Lower lobe of right lung (tissue), 2 donors: Measurements from ENCODE around the gene ZBTB8B. TPM values are rescaled to one million over a fixed set of nuclear protein-coding genes. Genes with fewer than 3 reads are reported as not detected.

ENCODE experiments used
- ATAC-seq, 2 donors: fragments of 200-7000 bp; cut with Tn5 transposase; one replicate each; pipeline ENCODE4 v1.9.1; 2020 to 2022; ENCODE audit warnings: mild to moderate bottlenecking in 2 of 2, moderate library complexity in 2 of 2
- DNase-seq: peaks from one replicate; pipeline ENCODE4 v3.0.0-alpha.2; 2020
- H3K27ac ChIP-seq: fragments of 200-600 bp; one replicate; pipeline ENCODE4 v1.8.0; 2022
- H3K27me3 ChIP-seq: fragments of 200-600 bp; one replicate; pipeline ENCODE4 v1.8.0; 2022; ENCODE audit warnings: low read depth
- H3K36me3 ChIP-seq: fragments of 200-600 bp; one replicate; pipeline ENCODE4 v1.8.0; 2022; ENCODE audit warnings: mild to moderate bottlenecking
- H3K4me1 ChIP-seq: fragments of 200-600 bp; one replicate; pipeline ENCODE4 v1.8.0; 2022
- H3K4me3 ChIP-seq: fragments of 200-600 bp; one replicate; pipeline ENCODE4 v1.8.0; 2022; ENCODE audit warnings: mild to moderate bottlenecking
- H3K9me3 ChIP-seq: fragments of 200-600 bp; one replicate; pipeline ENCODE4 v1.8.0; 2022
- CTCF ChIP-seq: fragments of 200-600 bp; IDR thresholded peaks from one replicate; pipeline ENCODE4 v1.8.0; 2022; ENCODE audit warnings: antibody characterized with exemption, mild to moderate bottlenecking
- intact Hi-C: fragments of 100-400 bp; cut with DNase I; formaldehyde crosslinking; loops from one replicate; pipeline ENCODE4 v1.11.0; 2022
- total RNA-seq: library from RNA; stranded (reverse); fragmentation: NEBNext Ultra II Directional; extraction: Animal tissue kit (Norgen Biotek cat#: 25700); gene quantifications from one replicate; pipeline ENCODE4 v1.2.1, GENCODE V29; 2021
- donor health status: DM: no; HTN: yes; CAD: no; lungs with severe emphysema.

ZBTB8B gene
- total RNA-seq, 1 donor from 2014 or later: 0.03 TPM

- no peak overlapping the region for H3K4me3 ChIP-seq
- no peaks in the 10 kb centered on the region for H3K27me3 ChIP-seq
- peak; percentile 7 for TF ChIP-seq CTCF
- no peak overlapping the region for H3K27ac ChIP-seq
- H3K36me3 ChIP-seq: no peaks in the 10 kb centered on the region
- no peaks in the 10 kb centered on the region for H3K4me1 ChIP-seq
- no peaks in the 10 kb centered on the region for H3K9me3 ChIP-seq
- intact Hi-C loops: no loop called here
- ATAC-seq: no peak
- no peak for DNase-seq
These were observed 22.3 kb downstream of the ZBTB8B start for GRCh38 chr1:32487182-32487581.

DNA sequence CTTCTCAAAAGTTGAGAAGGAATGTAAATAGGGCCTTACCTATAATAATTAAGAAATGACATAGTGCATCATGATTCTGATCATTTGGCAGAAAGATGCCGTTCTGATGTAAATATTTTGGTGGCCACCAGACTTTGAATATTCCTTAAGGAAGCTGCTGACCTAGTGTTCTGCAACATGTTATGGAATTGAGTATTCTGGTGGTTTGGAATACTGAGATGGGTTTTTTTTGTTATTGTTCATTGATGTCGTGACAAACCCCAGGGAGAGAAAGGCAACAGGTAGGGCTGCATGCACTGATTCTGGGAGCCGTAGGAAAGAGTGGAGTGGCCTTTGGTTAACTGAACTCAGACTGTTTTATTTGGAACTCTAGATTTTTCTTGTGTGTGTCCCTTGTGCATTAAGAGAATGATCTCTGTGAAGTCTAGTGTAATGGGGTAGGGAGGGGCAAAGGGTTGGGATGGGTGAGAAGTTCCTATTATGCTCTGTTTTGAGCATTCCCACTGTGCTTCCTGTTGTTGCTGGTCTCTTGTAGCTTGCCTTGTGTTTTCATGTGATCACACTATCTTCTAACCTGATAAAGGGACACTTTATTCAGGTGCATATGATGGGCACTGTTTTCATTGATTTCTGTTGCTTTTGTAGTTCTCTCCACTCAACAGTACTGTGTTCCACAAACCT lies 25.0 kb downstream of the ZBTB8B start:
- no peak for ATAC-seq
- H3K36me3 ChIP-seq: no peaks in the 10 kb centered on the region

DNA sequence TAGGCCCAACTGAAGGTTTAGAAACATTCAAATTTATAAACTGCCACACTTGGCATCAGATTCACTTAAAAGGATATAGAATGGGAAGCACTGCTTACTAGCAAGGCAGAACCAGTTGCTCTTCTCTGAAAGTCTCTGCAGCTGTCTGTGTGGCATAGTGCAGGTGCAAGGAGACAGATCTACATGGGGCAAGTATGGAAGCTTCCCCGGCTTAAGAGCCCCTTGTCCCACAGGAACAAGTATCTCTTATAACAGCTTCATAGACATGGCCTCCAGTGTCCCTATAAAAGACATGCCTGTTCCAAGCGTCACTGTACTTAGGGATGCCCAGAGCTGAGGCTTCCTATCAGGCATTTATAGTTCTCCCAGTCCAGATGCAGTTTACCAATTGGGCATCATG lies 26.5 kb downstream of the ZBTB8B start:
- no peak for TF ChIP-seq CTCF
- DNase-seq (no peak), ATAC-seq (no peak)
- H3K9me3 ChIP-seq: no peaks in the 10 kb centered on the region
- no peak overlapping the region for H3K27ac ChIP-seq
- no peaks in the 10 kb centered on the region for H3K4me1 ChIP-seq
- no peak overlapping the region for H3K4me3 ChIP-seq
- H3K36me3 ChIP-seq: no peaks in the 10 kb centered on the region
- intact Hi-C loops: no loop called here
- no peaks in the 10 kb centered on the region for H3K27me3 ChIP-seq

More for the DNA sequence above, 25.0 kb downstream of the ZBTB8B start:
- Histone ChIP-seq H3K4me3 (no peak overlapping the region), H3K27ac (no peak overlapping the region), H3K4me1 (no peaks in the 10 kb centered on the region), H3K9me3 (no peaks in the 10 kb centered on the region), H3K27me3 (no peaks in the 10 kb centered on the region)
- no peak for DNase-seq
- intact Hi-C loops: no loop called here
- TF ChIP-seq CTCF: no peak

DNA sequence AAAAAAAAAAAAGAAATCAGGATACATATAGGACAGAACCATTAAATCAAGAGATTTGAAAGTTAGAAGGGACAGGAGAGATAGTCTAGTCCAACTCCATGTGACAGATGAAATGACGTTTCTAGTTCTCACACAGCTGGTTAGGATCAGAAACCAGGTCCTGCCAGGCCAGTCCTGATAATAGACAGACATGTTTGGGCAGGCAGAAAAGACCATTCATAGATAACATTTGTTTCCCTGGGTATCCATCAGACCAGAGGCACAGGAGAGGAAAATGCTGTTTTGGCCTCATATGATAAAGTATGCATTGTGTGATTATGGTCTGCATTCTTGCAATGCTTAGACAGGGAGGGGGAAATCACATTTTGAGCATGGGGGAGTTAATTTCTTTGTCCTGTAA lies 29.3 kb downstream of the ZBTB8B start:
- intact Hi-C loops: no loop called here
- no peaks in the 10 kb centered on the region for H3K36me3 ChIP-seq
- no peak for TF ChIP-seq CTCF
- H3K27me3 ChIP-seq: no peaks in the 10 kb centered on the region
- ATAC-seq: no peak
- no peak for DNase-seq
- H3K4me3 ChIP-seq: no peak overlapping the region
- no peaks in the 10 kb centered on the region for H3K9me3 ChIP-seq
- H3K27ac ChIP-seq: no peak overlapping the region
- H3K4me1 ChIP-seq: no peaks in the 10 kb centered on the region

- Histone ChIP-seq H3K9me3 (no peaks in the 10 kb centered on the region), H3K27ac (no peak overlapping the region), H3K36me3 (no peaks in the 10 kb centered on the region), H3K4me1 (peaks cover 4% of the 10 kb centered on the region), H3K27me3 (no peaks in the 10 kb centered on the region), H3K4me3 (no peak overlapping the region)
- DNase-seq (no peak), ATAC-seq (no peak)
- intact Hi-C loops: no loop called here
- no peak for TF ChIP-seq CTCF
These were observed 30.0 kb downstream of the ZBTB8B start for GRCh38 chr1:32494711-32495337.
